ENCODE data around the gene APH1B. TPM values are rescaled to one million over a fixed set of nuclear protein-coding genes. Genes with fewer than 3 reads are reported as not detected.

Gene APH1B
- total and polyA plus RNA-seq, 9 of the 15 experiments (the other 6 are each of a cell fraction or from before 2014, with no cell fraction given), result 5.1 to 9.7 (median 7.0) TPM

GRCh38 chr15:63251701-63252100 lies 25.7 kb upstream of the APH1B start:
- Histone ChIP-seq H3K27ac (ENCODE audit: extremely low read depth, low read depth, low read length) (no peak overlapping the region), H3K4me1 (replicated peaks in 1 of 2; ENCODE audit: control insufficient read depth in 2 of 2, insufficient read depth in 2 of 2, low read length in 2 of 2) (no peaks in the 10 kb centered on the region), H3K27me3 (ENCODE audit: control insufficient read depth in 2 of 2, insufficient read depth in 2 of 2, low read length in 2 of 2) (no peaks in the 10 kb centered on the region), H4K20me1 (replicated peaks; ENCODE audit: control insufficient read depth, insufficient read depth, low read length) (no peaks in the 10 kb centered on the region), H3K9me3 (replicated peaks; ENCODE audit: control insufficient read depth, insufficient read depth, low read depth, low read length) (no peaks in the 10 kb centered on the region), H3K4me3 (no peak overlapping the region), H3K36me3 (ENCODE audit: control insufficient read depth, insufficient read depth, low read length) (peaks cover 60% of the 10 kb centered on the region), H3K9ac (ENCODE audit: insufficient read depth in 1 of 2, low read depth in 2 of 2, low read length in 2 of 2) (no peak overlapping the region), H3K79me2 (ENCODE audit: control insufficient read depth, insufficient read depth, low read length) (no peaks in the 10 kb centered on the region; the same call in 2 of the 3 replicates), H3K4me2 (ENCODE audit: insufficient read depth, low read length) (no peak overlapping the region), H3K9me1 (ENCODE audit: control insufficient read depth, insufficient read depth, low read length) (no peaks in the 10 kb centered on the region), H2AFZ (ENCODE audit: low read depth, low read length) (no peak overlapping the region)
- TF ChIP-seq NFRKB (IDR thresholded peaks at IDR 0.05; ENCODE audit: low read depth), result no peak
- no peak for TF ChIP-seq POU5F1 (IDR thresholded peaks at IDR 0.05; ENCODE audit: borderline replicate concordance, low read depth, low read length, partially characterized antibody)
- TF ChIP-seq GTF2A2 (tag; IDR thresholded peaks at IDR 0.05), result no peak
- no peak for TF ChIP-seq MAX (CRISPR knock-in tag; IDR thresholded peaks at IDR 0.05)
- no peak for TF ChIP-seq CHAMP1 (IDR thresholded peaks at IDR 0.05)
- TF ChIP-seq CTCFL (IDR thresholded peaks at IDR 0.05; ENCODE audit: borderline replicate concordance, insufficient read depth, low read depth, low read length, poor library complexity, severe bottlenecking), result no peak
- no peak for TF ChIP-seq ASH1L (IDR thresholded peaks at IDR 0.05; ENCODE audit: borderline replicate concordance, low read depth, partially characterized antibody)
- TF ChIP-seq ZNF583 (CRISPR knock-in tag; IDR thresholded peaks at IDR 0.05), result no peak
- no peak for TF ChIP-seq TSHZ1 (CRISPR knock-in tag; IDR thresholded peaks at IDR 0.05)
- TF ChIP-seq WHSC1 (IDR thresholded peaks at IDR 0.05; ENCODE audit: low read length), result no peak
- no peak for TF ChIP-seq ZNF395 (CRISPR knock-in tag; IDR thresholded peaks at IDR 0.05)
- TF ChIP-seq ZFPM2 (CRISPR knock-in tag; IDR thresholded peaks at IDR 0.05), result no peak
- TF ChIP-seq DIDO1 (tag; IDR thresholded peaks at IDR 0.05; ENCODE audit: low read depth), result no peak
- no peak for FAIRE-seq
- WGBS (ENCODE audit: insufficient coverage, low coverage, missing lambda C conversion rate), result 100% methylated on average over 2 of the region's 2 CpGs
- BruUV-seq (replicated peaks), result no TSS peak
- no peak for ATAC-seq
- intact Hi-C loops (cut with micrococcal nuclease) (no loop called here), in situ Hi-C loops (cut with MboI) (no loop called here)
- ChIA-PET POLR2A (no interaction called here), CTCF (ENCODE audit: low intra/inter-chr PET ratio) (no interaction called here)
- DNase-seq (ENCODE audit: extremely low read depth in 1 of 4, low spot score in 3 of 4), result no peak
